Measurements from ENCODE around the gene PARD6B.
A peak's percentile ranks its signal among the peaks of the same experiment; 100 is the strongest.

Gene PARD6B

GRCh38 chr20:50716518-50716917, 14.9 kb upstream of the PARD6B start:
- no CpG with 5 or more reads among the region's 1 CpG for WGBS, 2 experiments (ENCODE audit: insufficient coverage in 2 of 2)
- Histone ChIP-seq H3K4me3 (ENCODE audit: extremely low read depth, insufficient read depth, low read length, poor library complexity, severe bottlenecking) (no peak overlapping the region), H3K36me3 (ENCODE audit: control insufficient read depth, insufficient read depth, low read length) (no peaks in the 10 kb centered on the region)

GRCh38 chr20:50717312-50717711, 14.1 kb upstream of the PARD6B start:
- Histone ChIP-seq H3K27ac (ENCODE audit: low read depth, low read length, severe bottlenecking) (no peak overlapping the region), H3K36me3 (ENCODE audit: control insufficient read depth, insufficient read depth, low read length) (no peaks in the 10 kb centered on the region), H3K4me3 (ENCODE audit: extremely low read depth, insufficient read depth, low read length, poor library complexity, severe bottlenecking) (no peak overlapping the region), H3K4me1 (ENCODE audit: control insufficient read depth, insufficient read depth, low read length, poor library complexity, severe bottlenecking) (peaks cover 4% of the 10 kb centered on the region), H3K9me3 (ENCODE audit: control insufficient read depth, low read length) (no peaks in the 10 kb centered on the region)
- 100% methylated on average over 1 of the region's 2 CpGs; no CpG with 5 or more reads in 1 of the 2 experiments for WGBS, 2 experiments (ENCODE audit: insufficient coverage in 2 of 2)

More at GRCh38 chr20:50716518-50716917, 14.9 kb upstream of the PARD6B start:
- Histone ChIP-seq H3K9me3 (ENCODE audit: control insufficient read depth, low read length) (no peaks in the 10 kb centered on the region), H3K27ac (ENCODE audit: low read depth, low read length, severe bottlenecking) (no peak overlapping the region), H3K4me1 (ENCODE audit: control insufficient read depth, insufficient read depth, low read length, poor library complexity, severe bottlenecking) (peaks cover 4% of the 10 kb centered on the region)

GRCh38 chr20:50717974-50718761, 13.2 kb upstream of the PARD6B start:
- 61 to 62% methylated on average over 4 of the region's 13 CpGs for WGBS, 2 experiments (ENCODE audit: insufficient coverage in 2 of 2)
- H3K36me3 ChIP-seq (ENCODE audit: control insufficient read depth, insufficient read depth, low read length): no peaks in the 10 kb centered on the region
- H3K9me3 ChIP-seq (ENCODE audit: control insufficient read depth, low read length): no peaks in the 10 kb centered on the region
- H3K4me3 ChIP-seq (ENCODE audit: extremely low read depth, insufficient read depth, low read length, poor library complexity, severe bottlenecking): no peak overlapping the region
- peaks cover 4% of the 10 kb centered on the region for H3K4me1 ChIP-seq (ENCODE audit: control insufficient read depth, insufficient read depth, low read length, poor library complexity, severe bottlenecking)
- H3K27ac ChIP-seq (ENCODE audit: low read depth, low read length, severe bottlenecking): no peak overlapping the region

GRCh38 chr20:50719328-50719727, 12.1 kb upstream of the PARD6B start:
- no peak overlapping the region for H3K4me3 ChIP-seq (ENCODE audit: extremely low read depth, insufficient read depth, low read length, poor library complexity, severe bottlenecking)
- peaks cover under 1% of the 10 kb centered on the region for H3K4me1 ChIP-seq (ENCODE audit: control insufficient read depth, insufficient read depth, low read length, poor library complexity, severe bottlenecking)
- WGBS, 2 experiments (ENCODE audit: insufficient coverage in 2 of 2): 80 to 100% methylated on average over 1 to 4 of the region's 4 CpGs

GRCh38 chr20:50720026-50720425, 11.4 kb upstream of the PARD6B start:
- Histone ChIP-seq H3K36me3 (ENCODE audit: control insufficient read depth, insufficient read depth, low read length) (no peaks in the 10 kb centered on the region), H3K9me3 (ENCODE audit: control insufficient read depth, low read length) (no peaks in the 10 kb centered on the region), H3K27ac (ENCODE audit: low read depth, low read length, severe bottlenecking) (no peak overlapping the region), H3K4me3 (ENCODE audit: extremely low read depth, insufficient read depth, low read length, poor library complexity, severe bottlenecking) (no peak overlapping the region), H3K4me1 (ENCODE audit: control insufficient read depth, insufficient read depth, low read length, poor library complexity, severe bottlenecking) (peaks cover 5% of the 10 kb centered on the region)
- WGBS, 2 experiments (ENCODE audit: insufficient coverage in 2 of 2): 90 to 100% methylated on average over 1 to 2 of the region's 5 CpGs

More at GRCh38 chr20:50719328-50719727, 12.1 kb upstream of the PARD6B start:
- no peaks in the 10 kb centered on the region for H3K36me3 ChIP-seq (ENCODE audit: control insufficient read depth, insufficient read depth, low read length)
- no peaks in the 10 kb centered on the region for H3K9me3 ChIP-seq (ENCODE audit: control insufficient read depth, low read length)
- no peak overlapping the region for H3K27ac ChIP-seq (ENCODE audit: low read depth, low read length, severe bottlenecking)

- H3K27ac ChIP-seq (ENCODE audit: low read depth, low read length, severe bottlenecking): no peak overlapping the region
- no peaks in the 10 kb centered on the region for H3K9me3 ChIP-seq (ENCODE audit: control insufficient read depth, low read length)
- no peaks in the 10 kb centered on the region for H3K36me3 ChIP-seq (ENCODE audit: control insufficient read depth, insufficient read depth, low read length)
- H3K4me1 ChIP-seq (ENCODE audit: control insufficient read depth, insufficient read depth, low read length, poor library complexity, severe bottlenecking): peaks cover 8% of the 10 kb centered on the region
- no peak overlapping the region for H3K4me3 ChIP-seq (ENCODE audit: extremely low read depth, insufficient read depth, low read length, poor library complexity, severe bottlenecking)
Observed at GRCh38 chr20:50720582-50720981, 10.8 kb upstream of the PARD6B start.

GRCh38 chr20:50721881-50722281, 9.5 kb upstream of the PARD6B start:
- WGBS, 2 experiments (ENCODE audit: insufficient coverage in 2 of 2): 90 to 94% methylated on average over 8 of the region's 9 CpGs

GRCh38 chr20:50722424-50723155, 8.8 kb upstream of the PARD6B start:
- peaks cover 16% of the 10 kb centered on the region for H3K4me1 ChIP-seq (ENCODE audit: control insufficient read depth, insufficient read depth, low read length, poor library complexity, severe bottlenecking)
- no peaks in the 10 kb centered on the region for H3K9me3 ChIP-seq (ENCODE audit: control insufficient read depth, low read length)
- H3K36me3 ChIP-seq (ENCODE audit: control insufficient read depth, insufficient read depth, low read length): no peaks in the 10 kb centered on the region
- H3K4me3 ChIP-seq (ENCODE audit: extremely low read depth, insufficient read depth, low read length, poor library complexity, severe bottlenecking): no peak overlapping the region
- H3K27ac ChIP-seq (ENCODE audit: low read depth, low read length, severe bottlenecking): no peak overlapping the region
- 89 to 94% methylated on average over 4 to 6 of the region's 10 CpGs for WGBS, 2 experiments (ENCODE audit: insufficient coverage in 2 of 2)

More at GRCh38 chr20:50721881-50722281, 9.5 kb upstream of the PARD6B start:
- Histone ChIP-seq H3K9me3 (ENCODE audit: control insufficient read depth, low read length) (no peaks in the 10 kb centered on the region), H3K4me3 (ENCODE audit: extremely low read depth, insufficient read depth, low read length, poor library complexity, severe bottlenecking) (no peak overlapping the region), H3K4me1 (ENCODE audit: control insufficient read depth, insufficient read depth, low read length, poor library complexity, severe bottlenecking) (peaks cover 11% of the 10 kb centered on the region), H3K27ac (ENCODE audit: low read depth, low read length, severe bottlenecking) (no peak overlapping the region), H3K36me3 (ENCODE audit: control insufficient read depth, insufficient read depth, low read length) (no peaks in the 10 kb centered on the region)

- H3K4me3 ChIP-seq (ENCODE audit: extremely low read depth, insufficient read depth, low read length, poor library complexity, severe bottlenecking): no peak overlapping the region
- H3K9me3 ChIP-seq (ENCODE audit: control insufficient read depth, low read length): no peaks in the 10 kb centered on the region
- peak overlapping the region; percentile 16 for H3K27ac ChIP-seq (ENCODE audit: low read depth, low read length, severe bottlenecking)
- H3K36me3 ChIP-seq (ENCODE audit: control insufficient read depth, insufficient read depth, low read length): no peaks in the 10 kb centered on the region
- H3K4me1 ChIP-seq (ENCODE audit: control insufficient read depth, insufficient read depth, low read length, poor library complexity, severe bottlenecking): peaks cover 16% of the 10 kb centered on the region
- WGBS, 2 experiments (ENCODE audit: insufficient coverage in 2 of 2): 90 to 94% methylated on average over 9 of the region's 9 CpGs
Observed at GRCh38 chr20:50723672-50724071, 7.7 kb upstream of the PARD6B start.

- Histone ChIP-seq H3K36me3 (ENCODE audit: control insufficient read depth, insufficient read depth, low read length) (no peaks in the 10 kb centered on the region), H3K9me3 (ENCODE audit: control insufficient read depth, low read length) (no peaks in the 10 kb centered on the region), H3K4me3 (ENCODE audit: extremely low read depth, insufficient read depth, low read length, poor library complexity, severe bottlenecking) (no peak overlapping the region), H3K4me1 (ENCODE audit: control insufficient read depth, insufficient read depth, low read length, poor library complexity, severe bottlenecking) (peaks cover 21% of the 10 kb centered on the region), H3K27ac (ENCODE audit: low read depth, low read length, severe bottlenecking) (peak overlapping the region; percentile 92)
- WGBS, 2 experiments (ENCODE audit: insufficient coverage in 2 of 2): 88 to 98% methylated on average over 5 of the region's 7 CpGs
Observed at GRCh38 chr20:50724112-50724725, 7.2 kb upstream of the PARD6B start.
